HG02943 (cell line): ENCODE results near the gene DIO1.
"Not testable (repeated sequence)": the region's sequence is repeated elsewhere in the genome, so short reads cannot be mapped to it uniquely, and the experiment has no call there.

Source experiments
- ATAC-seq: cut with Tn5 transposase; IDR thresholded peaks from one replicate; pipeline ENCODE4 v1.9.1; 2021; ENCODE audit warnings: mild to moderate bottlenecking, low read depth, moderate library complexity; ENCODE audit not compliant: unreplicated experiment

Gene DIO1

DNA sequence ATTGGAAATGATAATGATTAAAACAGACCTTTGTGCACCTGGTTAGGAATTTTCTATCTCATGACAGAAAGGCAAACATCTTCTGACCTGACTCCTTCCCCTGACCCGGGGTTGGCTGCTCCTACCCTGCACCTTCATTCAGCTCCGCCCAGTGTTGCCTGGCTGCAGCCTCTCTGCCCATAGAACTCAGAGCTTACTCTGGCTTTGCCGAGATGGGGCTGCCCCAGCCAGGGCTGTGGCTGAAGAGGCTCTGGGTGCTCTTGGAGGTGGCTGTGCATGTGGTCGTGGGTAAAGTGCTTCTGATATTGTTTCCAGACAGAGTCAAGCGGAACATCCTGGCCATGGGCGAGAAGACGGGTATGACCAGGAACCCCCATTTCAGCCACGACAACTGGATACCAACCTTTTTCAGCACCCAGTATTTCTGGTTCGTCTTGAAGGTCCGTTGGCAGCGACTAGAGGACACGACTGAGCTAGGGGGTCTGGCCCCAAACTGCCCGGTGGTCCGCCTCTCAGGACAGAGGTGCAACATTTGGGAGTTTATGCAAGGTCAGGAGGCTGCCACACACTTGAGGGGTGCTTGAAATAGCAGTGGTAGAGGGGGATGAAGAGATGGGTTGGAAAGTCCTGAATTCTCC lies at the start of gene DIO1:
TSS of gene DIO1 (plus strand) at position 189 of the 638 bp plus-strand sequence. CDS start at position 213, 24 bp downstream.
- no peak for ATAC-seq

DNA sequence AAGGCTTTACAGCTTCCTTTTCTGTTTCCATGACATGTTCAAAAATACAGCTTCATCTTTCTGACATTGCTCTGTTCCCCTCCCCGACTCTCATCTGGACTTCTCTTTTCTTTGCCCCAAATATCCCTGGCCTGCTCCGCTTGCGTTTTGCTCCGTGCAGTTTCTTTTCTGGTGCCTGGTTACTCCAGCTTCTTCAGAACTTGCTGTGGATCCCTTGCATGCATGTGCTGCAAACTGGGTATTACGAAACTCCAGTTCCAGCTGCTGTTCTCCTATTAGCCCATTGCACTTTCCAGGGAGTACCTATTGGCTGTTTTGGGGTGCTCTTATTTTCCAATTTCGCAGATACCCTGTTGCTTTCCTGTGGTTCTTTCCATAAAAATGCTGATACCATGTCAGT lies 46.0 kb upstream of the DIO1 start:
- ATAC-seq: no peak

DNA sequence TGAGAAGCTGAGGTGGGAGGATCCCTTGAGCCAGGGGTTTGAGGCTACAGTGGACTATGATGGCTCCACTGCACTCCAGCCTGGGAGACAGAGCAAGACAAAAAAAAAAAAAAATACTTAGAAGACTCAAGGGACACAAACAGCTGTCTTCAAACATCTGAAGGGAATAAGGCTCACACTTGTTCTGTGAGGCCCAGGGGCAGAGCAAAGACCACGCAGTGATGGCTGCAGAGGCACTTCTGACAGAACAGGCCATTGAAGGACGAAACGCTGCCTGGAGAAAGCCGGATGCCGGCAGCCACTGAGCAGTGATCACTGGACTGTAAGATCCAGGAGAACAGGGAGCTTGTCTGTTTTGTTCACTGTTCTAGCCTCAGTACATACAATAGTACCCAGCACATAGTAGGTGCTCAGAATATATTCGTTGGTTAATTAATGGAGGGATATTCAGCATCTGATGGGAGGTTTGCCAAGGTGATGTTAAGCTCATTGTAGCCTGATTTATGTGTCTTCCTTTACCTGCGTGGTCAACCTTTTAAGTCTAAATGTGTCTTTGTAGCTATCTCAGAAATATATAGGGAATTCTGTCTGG lies 43.8 kb upstream of the DIO1 start:
- ATAC-seq: no peak

DNA sequence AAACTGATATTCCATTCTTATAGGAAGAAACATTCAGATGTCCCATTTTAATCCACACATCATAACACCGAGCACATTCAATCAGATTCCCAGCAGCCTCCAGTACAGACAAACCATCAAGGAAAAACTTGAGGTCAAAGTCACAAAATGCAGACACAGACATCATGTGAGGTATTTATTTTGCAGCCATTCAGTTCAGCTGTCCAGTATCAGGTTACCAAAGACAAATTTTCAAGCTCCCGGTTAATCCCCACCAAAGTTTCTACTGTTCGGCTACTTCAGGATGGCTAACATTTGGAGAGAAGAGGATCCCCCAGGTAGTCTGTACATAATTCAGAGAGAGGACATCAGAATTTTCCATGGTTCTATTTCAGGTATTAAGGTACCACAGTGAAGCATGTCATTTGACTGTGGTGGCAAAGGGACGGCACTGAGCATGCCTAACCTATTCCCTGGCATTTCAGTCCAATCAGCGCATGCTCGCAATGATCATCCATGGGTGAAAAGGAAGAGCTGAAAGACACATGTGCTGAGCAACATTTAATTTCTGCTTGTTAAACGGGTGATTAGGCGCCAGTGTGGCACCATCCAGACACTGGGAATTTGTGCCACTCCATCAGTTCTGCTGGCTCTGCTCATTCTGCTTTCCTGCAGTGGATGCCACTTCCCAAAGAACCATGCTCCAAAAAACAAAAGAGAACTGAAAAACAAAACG lies 42.3 kb upstream of the DIO1 start:
- no peak for ATAC-seq

DNA sequence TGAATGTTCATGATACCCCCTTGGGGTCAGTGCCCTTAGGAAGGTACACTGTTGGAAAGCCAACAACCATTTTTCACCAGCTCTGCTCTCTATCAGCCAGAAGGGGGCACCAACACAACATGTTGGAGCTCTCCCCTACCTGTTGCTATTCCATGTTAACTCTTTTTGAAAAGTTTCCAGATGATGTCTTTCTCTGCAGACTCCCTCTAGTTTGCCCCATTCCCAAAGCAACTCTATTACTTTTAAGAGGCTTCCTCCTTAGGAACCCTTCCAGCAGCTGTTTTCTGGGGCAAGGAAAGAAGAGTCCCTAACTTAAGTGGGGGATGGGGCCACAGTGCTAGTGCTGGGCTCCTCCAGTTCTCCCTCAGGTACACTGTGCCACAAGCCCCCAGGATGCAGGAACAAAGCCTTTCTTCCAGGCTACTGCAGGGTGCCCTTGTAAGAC lies 33.0 kb upstream of the DIO1 start:
- no peak for ATAC-seq

DNA sequence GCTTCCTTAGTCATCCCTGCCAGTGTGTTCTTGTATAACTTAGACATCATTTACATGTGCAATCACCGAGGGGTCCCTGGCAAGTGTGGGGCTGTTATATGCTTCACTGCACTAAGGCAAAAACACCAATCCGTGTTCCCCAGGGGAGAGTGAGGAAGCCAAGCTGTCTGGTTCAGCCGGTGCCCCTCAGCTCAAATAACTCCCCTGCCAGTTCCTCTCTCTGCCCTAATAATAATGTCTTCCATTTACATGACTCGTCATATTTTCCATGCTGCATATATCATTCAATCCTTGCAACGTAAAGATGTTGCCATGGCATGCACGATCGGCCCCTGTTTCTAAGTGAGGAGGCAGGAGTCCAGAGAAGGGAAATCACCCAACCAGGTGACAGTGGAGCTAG lies 31.5 kb upstream of the DIO1 start:
- no peak for ATAC-seq

DNA sequence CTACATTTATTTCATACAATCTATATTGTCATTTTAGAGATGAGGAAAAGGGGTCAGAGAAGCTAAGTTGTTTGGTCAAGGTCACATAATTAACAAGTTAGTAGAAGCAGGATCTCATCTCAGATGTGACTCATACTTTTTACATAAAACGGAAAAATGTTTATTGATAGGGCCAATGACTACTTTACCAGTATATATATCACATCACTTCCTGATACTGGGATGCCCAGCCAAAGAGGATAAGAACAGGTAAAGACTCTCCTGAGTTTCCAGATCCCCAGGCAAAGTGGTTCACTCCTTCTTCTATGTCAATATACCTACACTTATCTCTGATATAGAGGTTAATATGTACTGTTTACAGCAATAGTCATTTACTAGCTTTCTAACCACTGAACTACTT lies 25.4 kb upstream of the DIO1 start:
- ATAC-seq: no peak

DNA sequence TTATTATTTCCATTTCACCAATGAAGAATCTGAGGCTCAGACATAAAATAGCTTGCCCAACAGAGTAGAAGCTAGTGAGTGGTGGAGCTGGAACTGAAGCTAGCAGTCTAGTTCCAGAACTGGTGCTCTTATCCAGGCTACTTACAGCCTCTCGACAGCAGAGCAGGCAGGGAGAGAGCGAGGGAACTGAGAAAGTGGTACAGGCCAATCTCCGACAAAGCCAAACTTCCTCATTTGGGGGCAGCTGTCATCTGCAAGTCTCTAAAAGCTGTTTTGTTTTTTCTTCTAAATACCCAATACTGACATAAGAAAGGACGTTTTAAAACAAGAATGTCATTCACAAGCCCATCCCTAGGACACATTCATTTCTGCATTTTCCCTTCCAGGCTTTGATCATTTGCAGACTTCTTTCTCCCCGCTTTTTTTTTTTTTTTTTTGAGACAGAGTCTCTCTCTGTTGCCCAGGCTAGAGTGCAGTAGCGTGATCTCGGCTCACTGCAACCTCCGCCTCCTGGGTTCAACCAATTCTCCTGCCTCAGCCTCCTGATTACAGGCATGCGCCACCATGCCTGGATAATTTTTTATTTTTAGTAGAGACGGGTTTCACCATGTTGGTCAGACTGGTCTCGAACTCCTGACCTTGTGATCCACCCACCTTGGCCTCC lies 24.4 kb upstream of the DIO1 start:
- ATAC-seq: no peak

DNA sequence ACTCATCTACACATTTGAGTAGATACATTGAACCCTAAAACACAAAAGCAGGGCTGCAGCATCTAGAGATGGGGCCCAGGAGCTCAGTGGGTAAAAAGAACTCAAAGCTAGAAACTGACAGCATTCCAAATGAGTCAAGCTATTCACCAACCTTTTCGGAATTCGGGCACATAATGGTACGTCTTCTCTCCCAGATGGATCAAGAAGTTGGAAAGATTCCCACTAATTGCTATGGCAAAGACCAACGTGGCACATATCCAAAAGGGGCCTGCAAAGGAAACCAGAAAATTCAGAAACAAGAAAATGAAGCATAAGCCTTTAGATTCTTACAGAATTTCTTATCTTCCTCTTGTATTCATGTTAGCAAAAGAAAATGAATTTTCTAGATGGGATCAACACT lies 22.8 kb upstream of the DIO1 start:
- ATAC-seq: no peak

DNA sequence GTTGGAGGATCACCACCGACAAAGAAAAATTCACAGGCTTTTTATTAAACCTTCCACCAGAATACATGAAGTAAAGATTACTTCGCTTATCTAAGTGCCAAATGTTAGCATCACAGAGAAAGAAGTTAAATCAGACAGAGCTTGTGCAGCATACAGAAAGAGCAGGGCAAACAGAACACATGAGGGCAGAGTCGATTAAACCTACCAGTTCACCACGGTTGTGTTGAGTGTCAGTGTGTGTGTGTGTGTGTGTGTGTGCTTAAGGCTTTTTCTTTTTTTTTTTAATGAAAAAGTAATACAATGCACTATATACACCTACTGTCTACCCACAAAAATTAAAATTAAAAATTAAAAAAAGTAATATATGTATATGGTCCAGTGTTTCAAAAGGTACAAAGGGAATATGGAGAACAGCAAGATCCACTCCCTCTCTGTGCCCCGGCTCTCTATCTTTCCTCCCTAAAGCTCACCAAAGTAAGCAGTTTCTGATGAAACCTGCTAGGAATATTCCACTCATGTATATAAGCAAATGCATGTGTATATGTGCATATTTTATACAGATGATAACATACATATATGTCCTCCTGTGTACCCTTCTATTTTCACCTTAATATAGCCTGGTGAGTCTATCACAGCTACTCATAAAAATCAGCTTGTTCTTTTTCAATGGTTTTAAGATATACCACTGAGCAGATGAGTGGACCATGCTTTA lies 22.1 kb upstream of the DIO1 start:
- ATAC-seq: no peak

DNA sequence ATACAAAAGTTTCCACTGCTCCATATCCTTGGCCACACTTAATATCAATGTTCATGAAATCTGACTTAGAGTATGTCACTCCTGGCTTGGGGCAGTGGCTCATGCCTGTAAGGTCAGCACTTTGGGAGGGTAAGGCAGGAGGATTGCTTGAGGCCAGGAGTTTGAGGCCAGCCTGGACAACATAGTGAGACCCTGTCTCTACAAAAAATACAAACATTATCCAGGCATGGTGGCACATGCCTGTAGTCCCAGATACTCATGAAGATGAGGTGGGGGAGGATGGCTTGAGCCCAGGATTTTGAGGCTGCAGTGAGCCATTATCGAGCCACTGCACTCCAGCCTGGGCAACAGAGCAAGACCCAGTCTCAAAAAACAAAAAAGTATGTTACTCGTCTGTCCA lies 18.8 kb upstream of the DIO1 start:
- ATAC-seq: not testable (repeated sequence)

DNA sequence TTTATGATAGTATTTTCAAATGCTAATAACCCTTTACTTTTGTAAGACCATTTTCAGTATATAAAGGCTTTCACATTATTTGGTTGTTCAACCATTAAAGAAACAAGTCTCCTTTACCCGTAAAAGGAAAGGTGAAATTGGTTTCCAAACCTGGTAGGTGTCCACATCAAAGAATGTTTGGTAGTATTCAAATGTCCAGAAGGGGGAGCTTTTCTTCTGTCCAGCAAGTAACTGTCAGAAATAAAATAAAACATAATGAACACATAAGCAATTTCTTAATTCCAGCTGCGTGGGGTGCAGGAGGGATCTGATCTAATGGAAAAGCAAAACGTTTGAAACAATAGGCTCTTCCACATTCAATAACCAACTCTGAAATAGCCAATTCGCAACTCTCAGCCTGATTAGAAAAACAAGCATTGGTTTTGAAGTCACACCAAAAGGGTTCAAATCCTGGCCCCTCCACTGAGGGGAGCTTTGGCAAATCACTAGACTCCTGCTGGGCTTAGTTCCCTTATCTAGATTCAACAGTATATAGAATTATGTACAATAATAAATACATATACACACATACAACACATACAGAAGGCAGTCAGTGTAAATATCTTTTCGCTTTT lies 15.4 kb upstream of the DIO1 start:
- ATAC-seq: no peak

DNA sequence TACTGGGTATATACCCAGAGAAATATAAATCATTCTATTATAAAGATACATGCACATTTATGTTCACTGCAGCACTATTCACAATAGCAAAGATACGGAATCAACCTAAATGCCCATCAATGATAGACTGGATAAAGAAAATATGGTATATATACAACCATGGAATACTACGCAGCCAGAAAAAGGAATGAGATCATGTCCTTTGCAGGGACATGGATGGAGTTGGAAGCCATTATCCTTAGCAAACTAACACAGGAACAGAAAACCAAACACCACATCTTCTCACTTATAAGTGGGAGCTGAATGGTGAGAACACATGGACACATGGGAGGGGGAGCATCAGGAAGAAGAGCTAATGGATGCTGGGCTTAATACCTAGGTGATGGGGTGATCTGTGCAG lies 12.1 kb upstream of the DIO1 start:
- ATAC-seq: not testable (repeated sequence)

DNA sequence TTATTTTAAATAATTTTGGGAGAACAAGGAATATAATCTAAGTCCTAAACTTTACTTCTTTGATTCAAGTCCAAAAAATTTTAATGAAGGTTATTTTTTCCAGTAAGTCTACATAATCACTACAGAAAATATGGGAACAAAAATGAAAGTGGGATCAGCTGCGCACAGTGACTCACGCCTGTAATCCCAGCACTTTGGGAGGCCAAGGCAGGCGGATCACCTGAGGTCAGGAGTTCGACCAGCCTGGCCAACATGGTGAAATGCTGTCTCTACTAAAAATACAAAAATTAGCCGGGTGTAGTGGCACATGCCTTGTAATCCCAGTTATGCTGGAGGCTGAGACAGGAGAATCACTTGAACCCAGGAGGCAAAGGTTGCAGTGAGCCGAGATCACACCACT lies 10.4 kb upstream of the DIO1 start:
- ATAC-seq: not testable (repeated sequence)

DNA sequence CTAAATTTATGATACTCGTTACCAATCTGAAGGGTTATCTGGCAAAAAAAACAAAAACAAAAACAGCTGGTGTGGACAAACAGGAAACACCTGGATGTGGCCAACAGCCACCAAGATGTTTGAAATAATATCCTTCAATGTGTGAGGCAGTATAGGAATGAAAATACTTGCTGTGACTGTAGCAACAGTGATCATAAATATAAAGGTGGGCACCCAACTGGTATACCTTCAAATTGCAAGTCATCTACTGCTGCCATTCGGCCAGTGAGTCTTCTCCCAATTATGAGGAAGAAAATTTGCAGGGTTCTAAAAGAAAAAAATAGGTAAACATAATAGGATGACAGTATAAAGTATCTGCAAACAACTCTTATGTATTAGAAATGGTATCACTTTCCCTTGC lies 5.3 kb upstream of the DIO1 start:
- no peak for ATAC-seq

DNA sequence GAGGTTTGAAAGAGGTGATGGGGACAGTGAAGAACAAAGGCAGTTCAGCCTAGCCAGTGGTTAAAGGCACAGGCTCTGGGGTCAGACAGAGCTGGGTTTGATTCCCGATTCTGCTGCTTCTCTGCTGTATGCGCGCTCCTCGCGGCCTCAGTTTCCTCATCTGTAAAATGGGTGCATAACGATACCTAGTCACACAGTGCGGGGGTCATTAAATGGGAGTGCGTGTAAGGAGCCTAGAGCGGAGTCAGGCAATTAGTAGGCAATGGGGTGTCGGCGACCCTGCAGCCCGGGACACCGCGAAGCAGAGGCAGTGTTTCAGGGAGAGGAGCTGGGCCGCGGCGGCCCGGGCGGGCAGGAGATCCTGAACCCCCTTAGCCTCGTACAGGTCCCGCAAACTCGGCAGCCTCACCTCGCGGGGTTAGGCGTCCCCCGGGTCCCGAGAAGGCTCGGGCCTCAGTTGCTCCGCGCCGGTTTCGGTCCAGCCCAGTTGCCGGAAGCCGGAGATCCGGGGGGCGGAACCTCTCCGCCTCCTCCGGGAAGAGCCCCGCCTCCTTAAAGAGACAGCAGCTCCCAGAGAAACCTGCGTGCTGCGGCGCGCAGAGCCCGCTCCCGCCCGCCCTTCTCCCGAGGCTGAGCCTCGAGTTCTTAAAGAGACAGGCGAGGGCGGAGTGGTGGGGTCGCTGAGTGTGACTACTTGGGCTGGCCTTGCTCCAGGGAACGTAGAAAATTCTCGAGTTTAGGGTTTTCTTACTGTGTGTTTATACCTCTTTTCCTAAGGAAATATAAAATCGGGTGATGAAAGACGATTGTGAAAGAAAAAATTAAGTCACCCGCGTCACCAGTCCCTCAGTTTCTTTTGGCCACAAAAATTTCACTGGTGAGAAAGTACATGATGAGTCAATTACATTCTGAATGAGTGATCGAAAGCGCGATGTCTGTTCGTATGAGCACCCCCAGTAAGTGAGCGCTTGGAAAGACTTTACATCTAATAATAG lies 4.4 kb upstream of the DIO1 start, which contains the start of gene YIPF1:
TSS of gene YIPF1 (minus strand) at position 494 of the 995 bp plus-strand sequence. CDS start 860 bp downstream, outside the sequence.
- peak; percentile 77 for ATAC-seq

DNA sequence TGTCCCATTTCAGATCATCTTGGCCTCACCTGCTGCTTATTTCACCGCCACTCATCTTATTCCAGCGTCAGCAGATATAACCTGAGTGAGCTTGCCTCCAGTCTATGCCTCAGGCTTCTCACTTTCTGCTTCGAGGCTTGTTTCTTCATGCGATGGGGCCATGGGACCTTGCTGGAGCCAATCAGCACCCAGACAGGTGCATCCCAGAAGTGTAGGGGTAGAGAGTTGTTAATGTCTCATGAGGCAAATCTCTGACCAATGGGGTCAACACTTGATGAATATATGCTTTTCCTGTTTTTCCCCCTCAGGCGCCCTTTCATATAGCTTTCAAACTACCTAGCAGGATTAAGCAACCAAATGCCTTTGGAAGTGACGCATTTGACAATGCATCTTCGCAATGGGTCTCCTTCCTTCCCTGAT lies 3.5 kb upstream of the DIO1 start:
- ATAC-seq: no peak

DNA sequence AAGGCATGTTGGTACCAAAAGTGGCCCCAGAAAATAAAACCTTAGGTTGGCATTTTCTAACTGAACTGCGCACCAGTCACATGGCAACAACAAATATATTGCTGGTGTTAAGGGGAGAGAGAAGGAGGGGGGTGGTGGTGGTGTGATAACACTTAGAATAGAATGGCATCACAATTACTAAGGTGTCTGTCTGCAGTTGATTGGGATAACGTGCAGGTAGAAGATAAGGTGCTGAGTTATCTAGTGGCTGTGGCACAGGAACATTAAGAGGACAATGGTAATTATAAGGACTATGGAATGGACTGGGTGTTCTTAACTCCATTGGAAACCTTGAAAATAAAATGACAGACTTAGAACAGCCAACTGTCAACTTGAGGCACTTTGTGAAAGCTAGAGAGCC lies 3.0 kb upstream of the DIO1 start:
- no peak for ATAC-seq

DNA sequence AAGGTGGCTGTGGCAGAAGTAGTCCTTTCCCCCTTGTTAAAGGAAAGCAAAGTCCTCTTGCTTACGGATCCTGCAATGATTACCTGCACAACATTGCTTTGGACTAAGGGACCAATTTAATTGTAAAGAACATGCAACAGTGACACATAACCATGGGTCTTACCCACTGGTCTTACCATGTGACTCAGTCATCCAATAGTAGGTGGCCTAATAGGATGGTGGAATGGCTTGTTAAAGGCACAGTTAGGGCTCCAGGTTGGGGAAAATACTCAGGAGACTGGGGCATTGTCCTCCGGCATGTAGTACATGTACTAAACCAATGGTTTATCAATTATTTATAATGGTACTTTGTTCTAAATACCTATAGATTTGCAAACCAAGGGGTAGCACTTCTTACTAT lies 2.3 kb upstream of the DIO1 start:
- ATAC-seq: no peak
